ENCODE measurements around the gene PRKAR1B.

PRKAR1B gene

DNA sequence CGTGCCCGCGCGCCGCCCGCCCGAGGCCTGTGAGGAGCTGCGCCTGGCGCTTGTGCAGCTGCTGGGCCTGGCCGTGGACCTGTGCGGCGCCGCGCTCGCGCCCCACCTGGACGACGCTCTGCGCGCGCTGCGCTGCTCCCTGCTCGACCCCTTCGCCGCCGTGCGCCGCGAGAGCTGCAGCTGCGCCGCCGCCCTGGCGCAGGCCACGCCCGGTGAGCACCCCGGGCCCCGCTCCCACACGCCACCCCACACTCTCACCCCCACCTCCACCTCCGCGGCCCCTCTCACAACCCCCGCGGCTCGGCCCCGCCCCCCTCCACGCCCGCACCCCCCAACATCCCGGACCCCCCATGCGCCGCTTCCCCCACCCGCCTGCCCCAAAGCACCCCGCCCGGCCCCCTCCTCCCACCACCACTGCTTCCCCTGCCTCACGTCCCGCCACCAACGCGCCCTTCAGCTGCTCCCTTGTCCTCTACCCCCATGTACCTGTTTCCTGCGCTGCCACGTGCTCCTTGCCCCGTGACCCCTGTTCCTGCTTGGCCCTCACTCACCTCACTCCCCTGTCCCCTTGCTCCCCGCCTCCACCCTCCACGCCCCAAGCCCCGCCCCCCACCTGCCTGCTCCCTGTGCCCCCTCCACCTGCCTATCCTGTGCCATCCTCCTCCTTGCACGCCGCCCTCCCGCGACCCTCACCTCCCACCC lies at the start of gene PRKAR1B:
TSS of gene PRKAR1B (minus strand) at position 178 of the 702 bp plus-strand sequence. CDS start 15,776 bp downstream, outside the sequence.
- intact Hi-C loops (cut with DNase I) = no loop called here
- DNase-seq = peak in 2 of 10 donors; percentile 83 to 86

DNA sequence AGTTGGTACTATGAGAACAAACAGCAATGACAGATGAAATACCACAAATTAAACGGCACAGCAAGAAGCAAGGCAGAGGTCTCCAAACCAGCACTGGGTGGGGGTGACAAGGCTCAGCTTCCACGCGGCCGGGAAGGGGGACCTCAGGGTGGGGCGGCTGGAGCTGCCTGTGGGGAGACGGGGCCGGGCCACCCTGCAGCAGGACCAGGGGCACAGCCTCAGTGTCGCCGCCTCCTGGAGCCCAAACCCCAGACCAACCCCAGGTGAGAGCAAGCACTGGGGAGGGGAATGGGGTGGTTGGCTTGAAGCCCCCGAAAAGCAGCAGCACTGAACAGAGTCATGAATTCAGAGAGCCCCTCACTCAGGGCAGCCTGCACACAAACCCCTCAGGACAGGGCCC lies 49.3 kb upstream of the PRKAR1B start:
- intact Hi-C loops (cut with DNase I) = loop anchor here (5.0 kb wide), 1 partner anchor 254 kb away; no protein-coding TSS in a partner anchor

DNA sequence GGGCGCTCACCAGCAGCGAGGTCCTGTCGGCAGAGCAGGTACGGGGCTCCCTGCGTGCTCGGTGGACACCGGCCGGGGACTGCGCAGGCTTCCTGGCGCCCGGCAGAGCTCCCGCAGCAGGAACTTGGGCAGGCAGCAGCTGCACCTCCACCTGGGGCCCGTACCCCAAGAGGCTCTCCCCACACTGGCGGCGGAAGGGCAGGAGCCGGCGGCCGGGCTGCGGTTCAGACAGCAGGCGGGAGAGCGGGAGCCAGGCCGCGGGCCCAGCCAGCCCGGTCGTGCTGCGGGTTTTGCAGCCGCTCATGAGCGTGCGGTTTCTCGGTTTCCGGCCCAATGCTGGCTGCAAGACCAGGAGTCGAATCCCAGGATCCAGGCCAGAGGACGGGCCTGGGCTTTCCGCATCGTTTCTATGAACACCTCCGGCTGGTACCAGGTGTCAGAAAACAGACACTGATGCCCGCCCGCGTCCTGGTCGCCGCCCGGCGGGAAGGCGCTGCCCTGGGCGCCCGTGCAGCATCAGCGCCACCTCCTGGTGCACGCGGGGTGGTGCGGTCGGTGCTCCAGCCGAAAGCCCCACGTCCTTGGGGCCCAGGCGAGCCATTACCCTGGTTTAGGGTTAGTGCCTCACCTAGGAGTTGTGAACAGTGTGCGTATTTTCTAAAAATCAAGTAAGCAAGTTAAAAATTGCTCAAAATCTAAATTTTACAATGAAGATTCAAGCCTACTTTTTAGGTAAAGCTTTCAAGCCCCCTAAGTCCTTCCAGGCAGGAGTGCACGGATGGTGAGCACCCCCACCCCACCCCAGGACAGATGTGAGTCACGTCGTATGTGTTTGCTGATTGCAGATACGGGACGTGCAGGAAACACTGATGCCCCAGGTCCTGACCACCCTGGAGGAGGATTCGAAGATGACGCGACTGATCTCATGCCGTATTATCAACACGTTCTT lies 47.4 kb upstream of the PRKAR1B start:
- DNase-seq = peak; percentile 51 to 94 (median 69)
- intact Hi-C loops (cut with DNase I) = loop anchor here (5.0 kb wide), 1 partner anchor 252 kb away; no protein-coding TSS in a partner anchor

More for the DNA sequence above, 49.3 kb upstream of the PRKAR1B start:
- DNase-seq = peak in 3 of 10 donors; percentile 12 to 77 (median 52)

DNA sequence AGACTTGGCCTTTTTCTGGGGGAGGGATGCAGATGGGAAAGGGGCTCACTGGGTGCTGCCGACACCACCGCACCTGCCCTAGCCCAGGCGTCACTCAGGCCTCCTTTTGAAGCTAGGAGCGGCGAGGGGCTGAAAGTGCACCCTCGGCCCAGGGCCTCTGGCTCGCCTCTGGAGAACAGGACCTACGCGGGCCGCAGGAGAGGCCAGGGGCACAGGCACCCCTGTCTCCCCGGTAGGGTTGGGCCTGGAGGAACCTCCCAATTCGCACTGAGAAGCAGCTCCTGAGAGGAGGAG lies 46.5 kb upstream of the PRKAR1B start:
- peak in 1 of 10 donors; percentile 77 for DNase-seq
- intact Hi-C loops (cut with DNase I) = loop anchor here (1.0 kb wide), 1 partner anchor 451 kb away; no protein-coding TSS in a partner anchor

DNA sequence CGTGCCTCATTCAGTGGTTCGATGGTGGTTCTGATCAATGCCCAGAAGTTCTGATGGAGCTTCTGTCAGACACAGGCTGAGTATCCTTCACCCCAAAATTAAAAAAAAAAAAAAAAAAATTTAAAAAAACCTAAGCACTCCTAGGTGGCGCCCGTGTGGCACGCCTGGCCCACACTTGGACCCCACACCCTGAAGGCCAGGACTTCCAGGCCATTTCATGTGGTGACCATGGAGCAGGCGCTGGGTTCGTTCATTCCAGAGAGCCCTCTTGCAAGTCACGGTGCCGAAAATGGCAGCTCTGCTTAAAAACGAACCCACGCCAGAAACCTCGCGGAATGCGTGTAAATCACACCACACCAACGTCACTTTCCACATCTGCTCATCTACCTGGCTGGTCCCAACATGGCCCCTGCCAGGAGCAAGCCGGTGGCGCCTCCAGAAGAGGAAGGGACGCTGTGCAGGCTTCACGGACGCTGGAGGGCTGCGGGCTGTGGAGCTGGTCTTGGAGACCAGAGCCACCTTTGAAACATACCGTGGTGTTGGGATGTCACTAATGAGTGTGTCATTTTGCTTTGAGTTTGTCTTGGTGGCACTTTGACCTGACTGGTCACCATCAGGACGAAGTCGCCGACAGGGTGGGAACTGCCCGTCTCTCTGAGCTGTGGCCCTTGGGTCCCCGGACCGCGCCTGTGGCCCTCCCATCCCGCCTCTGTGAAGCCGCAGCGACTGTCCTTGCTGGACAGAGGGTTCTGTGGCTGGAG lies 46.0 kb upstream of the PRKAR1B start:
- DNase-seq = peak in 3 of 10 donors; percentile 40 to 77 (median 61)
- intact Hi-C loops (cut with DNase I) = loop anchor here (1.0 kb wide), 1 partner anchor 451 kb away; no protein-coding TSS in a partner anchor

DNA sequence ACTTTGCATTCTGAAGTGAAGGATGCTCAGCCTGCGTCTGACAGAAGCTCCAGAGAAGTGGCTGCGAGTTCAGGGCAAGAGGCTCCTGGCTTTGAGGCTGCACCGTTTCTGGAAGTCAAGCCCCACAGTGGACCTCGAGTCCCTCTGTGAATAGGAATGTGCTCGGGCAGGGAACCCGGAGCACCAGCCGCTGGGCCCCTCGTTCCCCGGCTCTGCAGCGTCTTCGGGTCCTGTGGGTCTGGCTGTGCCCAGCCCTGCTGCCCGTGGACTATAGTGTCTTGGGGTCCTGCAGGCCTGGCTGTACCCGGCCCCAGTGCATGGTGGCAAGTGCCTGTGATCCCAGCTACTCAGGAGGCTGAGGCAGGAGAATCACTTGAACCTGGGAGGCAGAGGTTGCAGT lies 45.3 kb upstream of the PRKAR1B start:
- peak in 4 of 10 donors; percentile 17 to 72 (median 72) for DNase-seq
- intact Hi-C loops (cut with DNase I) = no loop called here

DNA sequence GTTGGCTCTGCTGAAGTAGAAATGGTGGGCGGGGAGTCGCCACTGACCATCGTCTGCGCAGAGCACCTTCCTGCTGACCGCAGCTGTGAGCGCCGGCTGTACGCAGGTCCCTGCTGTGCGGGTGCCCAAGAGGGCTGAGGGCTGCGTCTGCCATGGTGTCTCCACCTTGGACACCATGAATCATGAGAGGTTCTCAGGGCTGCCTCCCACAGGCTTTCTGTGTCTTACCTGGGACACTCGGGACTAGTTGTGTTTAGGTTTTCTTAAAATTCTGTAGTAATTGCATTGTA lies 44.9 kb upstream of the PRKAR1B start:
- intact Hi-C loops (cut with DNase I) = no loop called here
- DNase-seq = peak in 4 of 10 donors; percentile 15 to 78 (median 55)

DNA sequence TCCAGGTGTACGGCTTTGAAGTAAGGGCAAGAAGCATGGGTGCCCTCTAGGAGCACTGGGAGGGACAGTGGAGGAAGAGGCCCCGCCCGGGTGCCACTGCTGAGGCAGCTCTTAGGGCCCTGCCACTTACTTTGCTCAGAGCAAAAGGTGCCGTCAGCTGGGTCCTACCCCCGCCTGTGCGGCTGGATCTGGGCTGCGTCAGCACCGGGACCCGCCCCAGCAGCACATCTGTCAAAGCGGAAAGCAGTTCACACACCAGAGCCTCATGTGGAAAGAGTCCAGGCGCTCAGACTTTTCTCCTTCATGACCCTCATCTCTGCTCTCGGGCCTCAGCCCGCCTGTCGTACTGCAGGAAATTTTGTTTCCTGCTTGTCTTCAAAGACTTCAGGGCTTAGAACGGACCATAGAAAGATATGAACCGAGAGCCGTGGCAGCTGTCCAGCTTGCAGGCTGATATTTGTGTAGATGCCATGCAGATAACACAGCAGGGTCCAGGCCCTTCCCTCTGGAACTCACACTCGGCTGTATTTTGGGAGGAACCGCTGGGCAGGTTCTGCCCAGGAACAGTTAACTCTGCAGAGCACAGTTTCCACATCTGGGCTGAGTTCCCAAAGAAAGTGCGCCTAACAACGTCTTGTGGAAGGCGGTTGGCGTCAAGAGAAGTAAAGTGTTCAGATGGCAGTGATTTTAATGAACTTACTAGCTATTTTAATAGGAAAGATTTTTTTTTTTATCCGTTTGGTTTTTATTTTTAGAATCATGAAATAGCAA lies 44.3 kb upstream of the PRKAR1B start:
- intact Hi-C loops (cut with DNase I) = no loop called here
- DNase-seq = peak in 3 of 10 donors; percentile 31 to 74 (median 70)

DNA sequence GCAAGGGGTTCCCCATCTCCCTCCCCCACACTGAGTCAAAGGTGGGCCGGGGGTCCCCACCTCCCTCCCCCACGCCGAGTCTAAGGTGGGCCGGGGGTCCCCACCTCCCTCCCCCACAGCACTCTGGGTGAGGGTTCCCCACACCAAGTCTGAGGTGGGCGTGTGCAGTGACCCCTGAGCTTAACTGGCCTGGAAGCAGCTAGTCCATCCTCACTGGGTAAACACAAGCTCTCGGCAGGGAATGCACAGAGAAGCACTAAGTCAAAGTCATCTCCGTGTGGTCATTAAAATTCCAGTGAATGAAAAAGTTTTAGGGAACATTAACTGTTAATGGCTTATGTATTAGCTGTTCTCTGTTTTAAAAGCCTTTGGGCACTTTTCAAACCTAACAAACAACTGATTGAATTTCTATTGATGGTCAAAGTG lies 43.7 kb upstream of the PRKAR1B start:
- DNase-seq = peak in 1 of 10 donors; percentile 43
- intact Hi-C loops (cut with DNase I) = no loop called here

DNA sequence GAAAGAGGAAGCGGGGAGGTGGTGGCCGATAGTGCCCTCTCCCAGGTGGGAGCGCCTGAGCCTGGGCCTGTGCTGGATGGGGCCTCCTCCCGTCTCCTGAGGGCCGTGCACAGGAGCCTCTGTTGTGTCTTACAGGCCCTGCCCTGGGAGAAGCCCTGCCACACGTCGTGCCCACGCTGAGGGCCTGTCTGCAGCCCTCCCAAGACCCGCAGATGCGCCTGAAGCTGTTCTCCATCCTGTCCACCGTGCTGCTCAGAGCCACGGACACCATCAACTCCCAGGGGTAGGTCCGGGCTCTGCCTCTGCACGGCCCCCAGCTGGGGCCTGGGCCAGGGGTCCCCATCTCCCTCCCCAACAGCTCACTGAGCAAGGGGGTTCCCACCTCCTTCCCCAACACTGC lies 43.3 kb upstream of the PRKAR1B start:
- intact Hi-C loops (cut with DNase I) = no loop called here
- DNase-seq = peak in 2 of 10 donors; percentile 65 to 70

DNA sequence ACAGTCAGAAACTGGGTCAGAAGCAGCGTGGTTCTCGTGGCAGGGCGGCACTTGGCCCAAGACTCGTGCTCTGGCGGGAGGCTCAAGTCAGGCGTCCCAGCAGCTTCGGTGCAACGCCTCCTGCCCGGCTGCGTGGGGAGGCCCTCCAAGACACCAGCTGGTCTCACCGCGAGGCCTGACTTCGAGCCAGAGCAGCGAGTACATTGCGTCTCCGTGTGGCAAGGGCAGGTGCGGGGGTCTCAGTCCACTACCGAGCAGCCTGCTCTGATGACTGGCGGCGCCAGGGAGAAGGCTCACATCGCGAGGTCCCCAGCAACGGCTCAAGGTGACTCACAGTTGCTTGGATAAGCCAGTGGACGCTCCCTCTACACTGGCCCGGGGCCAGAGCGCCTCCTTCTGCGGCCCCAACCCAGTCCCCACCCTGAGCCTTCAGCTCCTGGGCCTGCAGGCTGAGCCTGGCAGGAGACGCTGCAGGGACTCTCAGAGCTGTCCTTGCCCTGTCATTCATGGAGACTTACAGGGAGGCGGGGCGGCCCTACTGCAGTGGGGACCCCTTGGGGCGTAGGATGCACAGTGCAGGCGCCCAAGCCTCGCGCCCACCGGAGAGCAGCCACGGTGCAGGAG lies 41.9 kb upstream of the PRKAR1B start:
- DNase-seq = peak in 9 of 10 donors; percentile 29 to 91 (median 58)
- intact Hi-C loops (cut with DNase I) = no loop called here

DNA sequence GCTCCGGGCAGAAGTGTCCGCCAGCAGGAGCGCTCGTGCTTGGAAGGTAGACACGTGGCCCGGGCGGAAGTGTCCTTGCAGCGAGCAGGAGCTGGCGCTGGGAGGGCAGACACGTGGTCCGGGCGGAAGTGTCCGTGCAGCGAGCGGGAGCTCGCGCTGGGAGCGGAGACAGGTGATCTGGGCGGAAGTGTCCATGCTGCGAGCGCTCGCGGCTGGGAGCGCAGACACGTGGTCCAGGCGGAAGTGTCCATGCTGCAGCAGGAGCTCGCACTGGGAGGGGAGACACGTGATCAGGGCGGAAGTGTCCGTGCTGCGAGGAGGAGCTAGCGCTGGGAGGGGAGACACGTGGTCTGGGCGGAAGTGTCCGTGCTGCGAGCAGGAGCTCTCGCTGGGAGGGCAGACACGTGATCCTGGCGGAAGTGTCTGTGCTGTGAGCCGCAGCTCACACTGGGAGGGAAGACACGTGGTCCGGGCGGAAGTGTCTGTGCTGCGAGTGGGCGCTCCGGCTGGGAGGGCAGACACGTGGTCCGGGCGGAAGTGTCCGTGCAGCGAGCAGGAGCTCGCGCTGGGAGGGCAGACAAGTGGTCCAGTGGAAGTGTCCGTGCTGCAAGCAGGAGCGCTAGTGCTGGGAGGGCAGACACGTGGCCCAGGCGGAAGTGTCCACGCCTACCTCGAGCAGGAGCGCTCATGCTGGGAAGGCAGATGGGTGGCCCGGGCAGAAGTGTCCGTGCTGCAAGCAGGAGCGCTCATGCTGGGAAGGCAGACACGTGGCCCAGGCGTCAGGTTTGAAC lies 41.1 kb upstream of the PRKAR1B start:
- intact Hi-C loops (cut with DNase I) = no loop called here
- peak in 8 of 10 donors; percentile 39 to 96 (median 68) for DNase-seq

DNA sequence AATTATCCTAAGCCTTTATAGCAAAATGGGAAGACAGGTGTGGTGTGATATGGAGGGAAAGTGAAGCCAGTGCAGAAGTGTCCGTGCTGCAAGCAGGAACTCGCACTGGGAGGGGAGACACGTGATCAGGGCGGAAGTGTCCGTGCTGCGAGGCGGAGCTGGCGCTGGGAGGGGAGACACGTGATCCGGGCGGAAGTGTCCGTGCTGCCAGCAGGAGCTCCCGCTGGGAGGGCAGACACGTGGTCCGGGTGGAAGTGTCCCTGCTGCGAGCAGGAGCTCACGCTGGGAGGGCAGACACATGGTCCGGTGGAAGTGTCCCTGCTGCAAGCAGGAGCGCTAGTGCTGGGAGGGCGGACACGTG lies 40.5 kb upstream of the PRKAR1B start:
- intact Hi-C loops (cut with DNase I) = no loop called here
- peak in 4 of 10 donors; percentile 29 to 90 (median 84) for DNase-seq

DNA sequence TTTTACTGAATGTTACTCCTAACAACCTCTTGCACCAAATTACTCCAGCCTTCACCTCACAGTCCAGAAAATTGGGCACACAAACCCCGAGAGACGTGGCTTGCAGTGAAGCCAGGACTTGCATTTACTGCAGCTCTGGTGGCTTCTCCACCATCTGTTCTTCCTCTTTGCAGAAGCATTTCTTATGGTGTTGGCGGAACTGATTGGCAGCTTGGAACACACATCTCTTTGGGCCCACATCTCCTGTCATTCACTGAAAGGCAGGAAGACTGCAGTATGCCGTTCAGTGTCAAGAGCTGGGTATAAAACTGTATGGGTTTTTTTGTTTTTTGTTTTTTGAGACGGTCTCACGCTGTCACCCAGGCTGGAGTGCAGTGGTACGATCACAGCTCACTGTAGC lies 38.3 kb upstream of the PRKAR1B start:
- DNase-seq = peak in 2 of 10 donors; percentile 3 to 9
- intact Hi-C loops (cut with DNase I) = no loop called here

DNA sequence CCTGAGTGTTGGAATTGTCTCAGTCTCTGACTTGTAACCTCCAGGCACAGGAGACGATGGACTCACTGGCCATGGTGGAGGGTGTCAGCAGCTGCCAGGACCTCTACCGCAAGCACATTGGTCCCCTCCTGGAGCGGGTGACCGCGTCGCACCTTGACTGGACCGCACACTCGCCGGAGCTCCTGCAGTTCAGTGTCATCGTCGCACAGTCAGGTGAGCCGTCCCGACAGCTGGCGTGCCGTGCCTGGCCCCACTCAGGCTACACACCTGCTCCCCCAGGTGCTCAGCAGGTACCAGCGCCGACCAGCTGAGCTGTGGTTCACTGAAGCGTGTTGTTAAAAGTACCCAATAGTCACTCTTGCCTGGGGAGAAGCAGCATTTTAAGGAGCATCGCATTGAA lies 36.7 kb upstream of the PRKAR1B start:
- intact Hi-C loops (cut with DNase I) = no loop called here
- DNase-seq = no peak

DNA sequence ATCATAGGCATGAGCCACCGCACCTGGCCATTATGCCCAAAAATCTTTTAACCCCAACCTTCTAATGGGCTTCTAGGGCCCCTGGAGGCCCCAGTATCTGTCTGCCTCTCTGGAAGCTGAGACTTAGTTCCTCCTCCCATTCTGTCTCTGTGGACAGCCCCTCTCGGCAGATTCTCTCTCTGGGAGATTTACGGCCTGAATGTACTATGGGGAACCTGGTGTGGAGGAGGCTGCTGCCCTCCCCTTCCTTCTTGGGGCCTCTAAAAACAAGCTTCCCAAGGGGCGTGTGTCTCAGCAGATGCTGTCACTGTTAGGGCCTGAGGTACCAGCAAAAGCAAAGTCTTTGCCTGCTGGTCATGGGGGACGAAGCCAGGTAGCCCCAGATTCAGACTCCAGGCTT lies 35.8 kb upstream of the PRKAR1B start:
- intact Hi-C loops (cut with DNase I) = no loop called here
- peak in 2 of 10 donors; percentile 5 to 22 for DNase-seq

DNA sequence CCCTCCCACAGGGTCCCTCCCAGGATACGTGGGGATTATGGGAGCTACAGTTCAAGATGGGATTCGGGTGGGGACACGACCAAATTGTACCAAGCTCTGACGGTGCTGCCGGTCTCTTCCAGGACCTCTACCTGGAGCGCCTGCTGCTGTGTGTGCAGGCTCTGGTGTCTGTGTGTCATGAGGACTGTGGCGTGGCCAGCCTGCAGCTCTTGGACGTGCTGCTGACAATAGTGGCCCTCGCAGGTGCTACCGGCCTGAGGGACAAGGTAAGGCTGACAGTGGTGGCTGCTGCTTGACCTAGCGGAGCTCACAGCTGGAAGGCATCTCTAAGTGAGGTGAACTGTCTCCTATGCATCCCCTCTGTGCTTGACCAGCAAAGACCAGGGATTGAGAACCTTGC lies 34.5 kb upstream of the PRKAR1B start:
- intact Hi-C loops (cut with DNase I) = no loop called here
- peak in 3 of 10 donors; percentile 41 to 74 (median 54) for DNase-seq

DNA sequence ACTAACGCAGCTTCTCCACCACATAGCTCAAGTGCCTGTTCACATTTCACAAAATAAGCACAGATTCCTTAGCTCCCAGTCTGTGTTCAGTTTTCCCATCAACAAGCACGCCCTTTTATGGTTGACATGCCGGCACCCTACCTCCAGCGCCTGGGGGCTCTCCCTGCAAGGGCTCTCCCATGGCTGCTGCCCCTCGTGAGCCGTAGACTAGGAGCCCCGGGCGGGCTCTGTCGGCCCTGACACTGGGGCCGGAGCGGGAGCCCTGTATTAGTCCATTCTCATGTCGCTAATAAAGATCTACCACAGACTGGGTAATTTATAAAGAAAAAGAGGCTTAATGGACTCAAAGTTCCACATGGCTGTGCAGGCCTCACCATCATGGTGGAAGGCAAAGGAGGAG lies 34.0 kb upstream of the PRKAR1B start:
- peak in 3 of 10 donors; percentile 55 to 60 (median 56) for DNase-seq
- intact Hi-C loops (cut with DNase I) = no loop called here
